ENCODE measurements around the gene XCR1. TPM values are rescaled to one million over a fixed set of nuclear protein-coding genes. Genes with fewer than 3 reads are reported as not detected.
A peak's percentile ranks its signal among the peaks of the same experiment; 100 is the strongest.

Gene XCR1
- total and polyA plus RNA-seq, 10 donors, result 0.06 to 7.3 (median 1.5) TPM

DNA sequence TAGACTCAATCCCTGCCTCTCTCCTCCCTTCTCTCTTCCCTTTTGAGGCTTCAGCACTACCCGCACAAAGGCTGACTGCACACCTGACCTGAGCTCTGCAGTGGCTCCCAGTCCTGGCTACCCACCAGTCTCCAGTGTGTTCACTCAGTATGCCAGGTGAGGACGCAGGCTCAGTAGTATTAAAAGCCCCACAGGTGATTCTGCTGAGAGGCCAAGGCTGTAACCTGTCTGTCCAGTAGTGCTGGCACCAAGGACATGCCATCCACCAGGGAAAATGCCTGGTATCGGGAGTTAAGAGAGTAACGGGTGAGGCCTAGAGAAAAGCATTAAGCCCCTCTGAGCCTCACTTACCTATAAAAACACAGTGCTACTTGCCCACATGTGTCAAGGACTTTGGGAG is 52.6 kb downstream of the XCR1 start:
- intact Hi-C loops (cut with DNase I; ENCODE audit: low total_unique reads), result no loop called here
- Histone ChIP-seq H3K9me3 (no peaks in the 10 kb centered on the region), H3K4me3 (no peak overlapping the region), H3K27me3 (replicated peaks in 1 of 7) (no peaks in the 10 kb centered on the region), H3K27ac (peak overlapping the region in 5 of 8 donors; percentile 20 to 88 (median 76)), H3K36me3 (peaks cover 0 to 99% (median 35%) of the 10 kb centered on the region in 6 donors), H3K4me1 (peaks cover 4 to 92% (median 45%) of the 10 kb centered on the region in 6 donors)
- DNase-seq, result no peak
- WGBS, 5 donors, result 66 to 90% (median 75%) methylated on average over 4 of the region's 4 CpGs
- TF ChIP-seq POLR2AphosphoS5 (IDR thresholded peaks at IDR 0.05) (no peak), CTCF (IDR thresholded peaks at IDR 0.05 in 8 of 11, conservative IDR thresholded peaks at IDR 0.05 in 3 of 11) (no peak), POLR2A (IDR thresholded peaks at IDR 0.05) (no peak)

GRCh38 chr3:45972534-45973402 is 54.5 kb downstream of the XCR1 start:
- DNase-seq, result no peak
- WGBS, 5 donors, result 66 to 71% (median 68%) methylated on average over 6 of the region's 6 CpGs
- Histone ChIP-seq H3K9me3 (no peaks in the 10 kb centered on the region), H3K4me1 (peaks cover 0 to 91% (median 31%) of the 10 kb centered on the region in 6 donors), H3K27me3 (replicated peaks in 1 of 7) (no peaks in the 10 kb centered on the region), H3K4me3 (no peak overlapping the region), H3K27ac (peak overlapping the region in 7 of 8 donors; percentile 22 to 88 (median 62)), H3K36me3 (peaks cover 0 to 100% (median 36%) of the 10 kb centered on the region in 6 donors)
- TF ChIP-seq CTCF (IDR thresholded peaks at IDR 0.05 in 8 of 11, conservative IDR thresholded peaks at IDR 0.05 in 3 of 11), result no peak
- TF ChIP-seq POLR2AphosphoS5 (IDR thresholded peaks at IDR 0.05), result peak in 1 of 3 donors; percentile 15
- intact Hi-C loops (cut with DNase I; ENCODE audit: low total_unique reads), result no loop called here

- peaks cover 0 to 91% (median 32%) of the 10 kb centered on the region in 6 donors for H3K4me1 ChIP-seq
- 92 to 96% (median 94%) methylated on average over 3 of the region's 3 CpGs for WGBS, 5 donors
Observed at GRCh38 chr3:45969953-45970352, 57.3 kb downstream of the XCR1 start.

More at GRCh38 chr3:45969953-45970352, 57.3 kb downstream of the XCR1 start:
- Histone ChIP-seq H3K36me3 (peaks cover 3 to 100% (median 58%) of the 10 kb centered on the region in 6 donors), H3K27me3 (replicated peaks in 1 of 7) (no peaks in the 10 kb centered on the region), H3K4me3 (no peak overlapping the region), H3K9me3 (no peaks in the 10 kb centered on the region), H3K27ac (peak overlapping the region in 3 of 8 donors; percentile 28 to 62 (median 28))
- TF ChIP-seq POLR2AphosphoS5 (IDR thresholded peaks at IDR 0.05) (no peak), POLR2A (IDR thresholded peaks at IDR 0.05) (no peak), CTCF (IDR thresholded peaks at IDR 0.05 in 8 of 11, conservative IDR thresholded peaks at IDR 0.05 in 3 of 11) (no peak)
- intact Hi-C loops (cut with DNase I; ENCODE audit: low total_unique reads), result no loop called here
- DNase-seq, result no peak
